ENCODE measurements around the gene SLC12A9.

Gene SLC12A9

DNA sequence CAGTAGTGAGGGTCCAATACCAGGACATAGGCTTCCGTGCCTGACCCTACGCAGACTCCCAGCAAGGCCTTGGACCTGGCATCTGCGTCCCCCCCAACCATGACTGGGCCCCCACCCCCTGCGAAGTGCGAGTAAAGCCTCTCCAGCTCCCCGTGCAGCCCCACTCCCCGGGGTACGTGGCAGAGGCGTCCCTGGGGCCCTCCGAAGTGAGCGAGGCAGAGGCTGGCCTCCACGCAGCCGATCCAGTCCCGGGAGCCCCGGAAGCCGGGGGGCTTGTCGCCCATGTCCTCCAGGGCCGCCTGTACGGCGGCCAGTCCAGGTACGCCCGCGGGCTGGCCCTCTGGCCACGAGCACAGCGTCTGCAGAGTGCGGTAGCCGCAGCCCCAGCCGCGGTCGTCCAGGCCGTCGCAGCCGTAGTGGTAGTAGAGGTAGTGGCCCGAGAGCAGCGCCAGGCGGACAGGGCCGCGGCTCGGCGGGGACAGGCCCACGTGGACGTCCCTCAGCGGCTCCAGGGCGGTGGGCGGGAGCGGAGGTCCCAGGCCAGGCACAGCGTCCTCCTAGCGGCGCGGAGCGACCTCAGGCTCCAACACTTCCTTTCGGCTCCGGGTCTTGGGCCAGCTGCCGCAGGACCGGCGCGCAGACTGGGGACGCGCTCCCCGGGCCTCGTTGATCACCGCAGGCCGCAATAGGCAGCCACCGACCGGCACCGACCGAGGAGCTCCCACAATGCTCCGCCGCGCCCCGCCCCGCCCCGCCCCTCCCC is 36.7 kb downstream of the SLC12A9 start, which contains the start of gene UFSP1:
Gene UFSP1 (minus strand): TSS at position 728 of the 763 bp plus-strand sequence. CDS start 444 bp downstream, at position 284.
- Histone ChIP-seq H3K9ac (ENCODE audit: low read depth, low read length) (peak within 1 kb of the TSS; percentile 84), H3K4me1 (ENCODE audit: insufficient read depth, low read length) (peaks cover 5% of the 10 kb centered on the region; the same call in 1 of the 2 replicates), H3K9me3 (ENCODE audit: control insufficient read depth, insufficient read depth, low read length) (no peaks in the 10 kb centered on the region), H3K36me3 (ENCODE audit: insufficient read depth, low read length) (peaks cover 20% of the 10 kb centered on the region)

DNA sequence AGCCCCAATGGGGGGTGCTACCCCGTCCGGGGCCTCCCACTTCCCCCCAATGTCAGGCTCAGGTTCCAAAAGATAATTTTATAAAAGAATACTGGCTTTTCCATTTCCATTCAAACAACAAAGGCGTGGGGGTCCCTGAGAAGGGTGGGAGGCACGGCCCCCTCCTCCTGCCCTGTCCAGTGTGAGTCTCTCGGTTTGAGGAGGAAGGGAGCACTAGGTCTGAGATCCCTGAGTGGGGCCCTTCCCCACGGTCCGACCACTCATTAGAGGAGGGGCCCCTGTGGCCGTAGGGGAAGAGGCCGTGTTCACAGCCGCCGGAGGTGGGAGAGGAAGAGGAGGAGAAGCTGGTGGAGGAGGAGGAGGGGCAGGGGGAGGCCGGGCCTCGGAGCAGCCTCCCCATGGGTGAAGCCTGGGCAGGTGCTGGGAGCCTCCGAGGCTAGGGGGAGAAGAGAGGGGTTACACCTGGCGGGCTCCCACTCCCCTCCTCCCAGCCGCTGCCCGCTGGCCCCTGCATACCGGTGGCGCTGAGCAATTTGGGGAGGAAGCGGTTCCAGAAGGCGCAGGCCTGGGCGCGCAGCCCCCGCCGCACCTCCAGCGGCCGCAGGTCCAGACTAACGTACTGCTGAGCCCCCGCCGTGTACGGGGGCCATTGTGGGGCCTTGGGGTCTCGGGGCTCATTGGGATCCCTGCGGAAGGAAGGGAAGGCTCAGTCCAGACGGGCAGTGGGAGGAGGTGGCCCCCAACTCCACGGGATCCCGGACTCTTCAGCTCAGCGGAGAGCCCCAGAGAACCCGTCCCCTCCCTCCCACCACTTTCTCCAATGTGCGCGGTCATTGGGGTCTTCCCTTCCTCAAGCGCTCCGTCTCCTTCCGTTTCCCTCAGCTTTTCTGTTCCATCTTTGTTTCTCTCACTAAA is 38.4 kb downstream of the SLC12A9 start:
- peak overlapping the region; percentile 66 for H3K9ac ChIP-seq (ENCODE audit: low read depth, low read length)

GRCh38 chr7:100891568-100892247 is 39.2 kb downstream of the SLC12A9 start:
- peaks cover 5% of the 10 kb centered on the region; the same call in 1 of the 2 replicates for H3K4me1 ChIP-seq (ENCODE audit: insufficient read depth, low read length)
- H3K9ac ChIP-seq (ENCODE audit: low read depth, low read length) = peak overlapping the region; percentile 66
- H3K36me3 ChIP-seq (ENCODE audit: insufficient read depth, low read length) = peaks cover 12% of the 10 kb centered on the region
- no peaks in the 10 kb centered on the region for H3K9me3 ChIP-seq (ENCODE audit: control insufficient read depth, insufficient read depth, low read length)

More for the DNA sequence above, 38.4 kb downstream of the SLC12A9 start:
- peaks cover 19% of the 10 kb centered on the region for H3K36me3 ChIP-seq (ENCODE audit: insufficient read depth, low read length)
- H3K9me3 ChIP-seq (ENCODE audit: control insufficient read depth, insufficient read depth, low read length) = no peaks in the 10 kb centered on the region
- H3K4me1 ChIP-seq (ENCODE audit: insufficient read depth, low read length) = peaks cover 5% of the 10 kb centered on the region; the same call in 1 of the 2 replicates

GRCh38 chr7:100892364-100893317 is 40.1 kb downstream of the SLC12A9 start:
- H3K9me3 ChIP-seq (ENCODE audit: control insufficient read depth, insufficient read depth, low read length) = no peaks in the 10 kb centered on the region
- H3K9ac ChIP-seq (ENCODE audit: low read depth, low read length) = no peak overlapping the region
- H3K36me3 ChIP-seq (ENCODE audit: insufficient read depth, low read length) = 0 out of 2 replicates have a peak, but pooled peaks cover 5% of the 10 kb centered on the region
- no peaks in the 10 kb centered on the region; the same call in 1 of the 2 replicates for H3K4me1 ChIP-seq (ENCODE audit: insufficient read depth, low read length)

- Histone ChIP-seq H3K9me3 (ENCODE audit: control insufficient read depth, insufficient read depth, low read length) (no peaks in the 10 kb centered on the region), H3K9ac (ENCODE audit: low read depth, low read length) (no peak overlapping the region), H3K4me1 (ENCODE audit: insufficient read depth, low read length) (no peaks in the 10 kb centered on the region; the same call in 1 of the 2 replicates), H3K36me3 (ENCODE audit: insufficient read depth, low read length) (0 out of 2 replicates have a peak, but pooled peaks cover 2% of the 10 kb centered on the region)
Measured at GRCh38 chr7:100893318-100893895, 40.9 kb downstream of the SLC12A9 start.

DNA sequence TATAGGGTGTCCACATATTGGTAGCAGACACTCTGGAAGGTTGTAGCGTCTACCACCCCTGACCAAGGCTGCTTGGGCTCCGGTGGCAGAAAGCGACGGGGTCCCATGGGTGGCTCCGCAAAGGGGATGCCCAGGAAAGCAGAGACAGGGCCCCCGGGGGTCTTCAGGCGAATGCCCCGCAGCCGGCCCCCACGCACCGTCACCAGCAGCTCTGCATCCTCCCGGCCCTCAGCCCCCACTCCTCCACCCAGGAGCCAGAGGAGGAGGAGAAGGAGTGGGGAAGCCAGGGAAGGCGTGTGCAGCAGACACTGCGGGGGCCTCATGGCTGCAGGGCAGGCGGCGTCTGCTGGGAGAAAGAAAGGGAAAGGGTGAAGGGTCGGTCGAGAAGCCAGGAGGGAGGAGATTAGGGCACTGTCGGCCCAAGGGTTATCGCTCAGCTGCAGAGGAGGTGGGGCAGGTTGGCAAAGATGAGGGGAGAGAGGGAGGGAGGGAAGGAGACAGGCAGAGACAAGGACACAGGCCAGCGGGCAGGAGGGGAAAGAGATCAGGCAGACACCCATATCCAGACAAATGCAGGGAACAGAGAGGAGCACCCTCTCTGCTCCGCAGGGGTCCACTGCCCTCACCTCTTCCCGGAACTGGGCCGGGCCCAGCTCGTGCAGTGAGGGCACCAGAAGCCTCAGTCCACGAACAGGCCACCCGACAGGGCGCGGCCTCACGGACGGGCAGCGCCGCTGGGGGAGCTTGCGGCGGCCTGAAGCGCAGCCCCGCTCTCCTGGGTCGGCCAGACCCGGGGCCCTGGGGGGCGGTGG is 41.6 kb downstream of the SLC12A9 start:
- Histone ChIP-seq H3K36me3 (ENCODE audit: insufficient read depth, low read length) (no peaks in the 10 kb centered on the region), H3K4me1 (ENCODE audit: insufficient read depth, low read length) (no peaks in the 10 kb centered on the region; the same call in 1 of the 2 replicates), H3K9me3 (ENCODE audit: control insufficient read depth, insufficient read depth, low read length) (no peaks in the 10 kb centered on the region), H3K9ac (ENCODE audit: low read depth, low read length) (peak overlapping the region; percentile 70; the same call in 1 of the 2 replicates)

DNA sequence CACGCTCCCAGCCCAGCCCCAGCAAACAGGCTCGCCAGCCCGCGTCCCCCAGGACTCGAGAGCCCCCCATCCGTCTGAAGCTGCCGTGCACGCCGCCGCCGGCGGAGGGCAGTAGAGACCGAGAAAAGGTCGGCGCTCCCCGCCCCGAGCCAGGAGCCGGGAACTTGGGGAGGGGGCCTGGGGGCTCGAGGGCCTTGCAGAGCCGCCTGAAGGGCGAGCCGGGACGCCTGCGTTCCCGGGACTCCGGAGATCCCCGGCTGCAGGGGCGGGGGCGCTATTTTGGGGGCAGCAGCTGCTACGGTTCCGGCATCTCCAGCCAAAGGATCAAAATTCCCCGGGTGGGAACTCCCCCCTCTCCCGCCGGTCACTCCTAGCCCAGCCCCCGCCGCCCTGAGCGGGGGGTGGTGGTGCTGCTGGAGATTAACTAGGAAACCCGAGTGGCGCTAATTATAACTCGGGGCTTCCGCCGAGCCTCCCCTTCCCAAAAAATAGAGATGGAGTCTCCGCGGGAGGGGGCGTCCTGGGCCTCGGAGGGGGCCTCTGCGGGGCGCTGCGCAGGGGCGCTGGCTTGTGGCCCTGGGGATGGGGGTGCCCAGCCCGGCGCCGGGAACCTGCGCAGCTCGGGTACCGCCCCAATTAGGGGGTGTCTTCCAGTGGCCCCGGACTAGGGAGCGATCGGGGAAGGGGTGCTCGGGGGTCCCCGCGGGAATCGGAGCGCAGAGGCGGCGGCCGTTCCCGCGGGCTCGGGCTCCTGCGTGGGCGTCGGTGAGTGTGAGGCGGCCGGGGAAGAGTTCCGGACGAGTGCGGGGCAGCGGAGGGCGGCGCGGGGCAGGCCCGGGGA is 42.6 kb downstream of the SLC12A9 start:
- H3K36me3 ChIP-seq (ENCODE audit: insufficient read depth, low read length) = no peaks in the 10 kb centered on the region
- H3K9ac ChIP-seq (ENCODE audit: low read depth, low read length) = peak overlapping the region; percentile 70
- H3K9me3 ChIP-seq (ENCODE audit: control insufficient read depth, insufficient read depth, low read length) = no peaks in the 10 kb centered on the region
- no peaks in the 10 kb centered on the region; the same call in 1 of the 2 replicates for H3K4me1 ChIP-seq (ENCODE audit: insufficient read depth, low read length)

DNA sequence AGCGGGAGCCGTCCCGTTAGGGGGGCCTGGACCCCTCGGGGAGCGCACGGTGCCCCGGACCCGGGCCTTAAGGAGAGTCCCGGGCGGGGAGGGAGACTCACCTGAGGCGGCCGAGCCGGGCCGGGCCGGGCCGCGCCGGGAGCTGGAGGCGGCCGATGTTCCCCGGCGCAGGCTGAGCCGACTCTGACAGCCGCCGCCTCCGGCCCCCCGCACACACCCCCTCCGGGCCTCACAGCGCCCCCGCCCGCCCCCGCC is 43.1 kb downstream of the SLC12A9 start, which contains the start of gene ACHE:
Gene ACHE (minus strand): TSS at position 188 of the 255 bp plus-strand sequence. CDS start 1,656 bp downstream, outside the sequence.
- Histone ChIP-seq H3K9ac (ENCODE audit: low read depth, low read length) (peak within 1 kb of the TSS; percentile 70), H3K36me3 (ENCODE audit: insufficient read depth, low read length) (no peaks in the 10 kb centered on the region), H3K4me1 (ENCODE audit: insufficient read depth, low read length) (no peaks in the 10 kb centered on the region; the same call in 1 of the 2 replicates), H3K9me3 (ENCODE audit: control insufficient read depth, insufficient read depth, low read length) (no peaks in the 10 kb centered on the region)

DNA sequence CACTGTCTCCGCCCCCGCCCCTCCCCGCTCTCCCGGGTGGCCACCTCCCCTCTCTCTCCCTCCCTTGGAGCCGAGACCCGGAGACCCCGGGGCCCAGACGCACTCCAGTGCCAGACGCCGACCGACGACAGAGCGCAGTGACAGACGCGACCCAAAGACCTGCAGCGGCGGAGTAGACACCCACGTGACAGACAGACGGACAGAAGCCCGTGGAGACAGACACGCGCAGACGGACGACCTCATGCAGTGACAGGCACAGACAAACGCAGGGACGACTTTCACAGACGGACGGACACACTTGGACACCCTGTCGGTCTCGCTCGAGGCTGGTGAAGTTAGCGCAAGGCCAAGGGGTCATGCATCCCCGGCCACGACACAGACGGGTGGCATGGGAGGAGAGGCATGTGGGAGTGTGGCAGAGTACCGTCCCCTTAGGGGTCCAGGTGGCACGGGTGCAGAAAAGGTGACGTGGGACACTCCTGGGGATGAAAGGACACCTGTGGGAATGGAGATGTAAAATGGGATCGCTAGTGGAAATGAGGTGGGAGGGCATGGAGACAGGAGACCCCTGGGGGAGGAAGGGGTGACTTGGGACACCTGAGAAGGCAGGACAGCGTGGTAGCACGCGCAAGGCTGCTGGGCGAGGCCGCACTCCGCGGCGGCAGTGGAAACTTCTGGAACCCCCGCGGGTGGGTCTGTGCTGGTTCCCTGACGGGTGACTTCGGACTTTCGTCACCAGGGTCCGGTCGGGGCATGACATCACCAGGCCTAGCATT is 43.6 kb downstream of the SLC12A9 start:
- H3K9ac ChIP-seq (ENCODE audit: low read depth, low read length) = peak overlapping the region; percentile 30; the same call in 1 of the 2 replicates

GRCh38 chr7:100896732-100897608 is 44.5 kb downstream of the SLC12A9 start:
- no peaks in the 10 kb centered on the region; the same call in 1 of the 2 replicates for H3K4me1 ChIP-seq (ENCODE audit: insufficient read depth, low read length)
- no peaks in the 10 kb centered on the region for H3K9me3 ChIP-seq (ENCODE audit: control insufficient read depth, insufficient read depth, low read length)
- no peaks in the 10 kb centered on the region for H3K36me3 ChIP-seq (ENCODE audit: insufficient read depth, low read length)
- peak overlapping the region; percentile 30; the same call in 1 of the 2 replicates for H3K9ac ChIP-seq (ENCODE audit: low read depth, low read length)

More for the DNA sequence above, 43.6 kb downstream of the SLC12A9 start:
- no peaks in the 10 kb centered on the region for H3K9me3 ChIP-seq (ENCODE audit: control insufficient read depth, insufficient read depth, low read length)
- H3K4me1 ChIP-seq (ENCODE audit: insufficient read depth, low read length) = no peaks in the 10 kb centered on the region; the same call in 1 of the 2 replicates
- H3K36me3 ChIP-seq (ENCODE audit: insufficient read depth, low read length) = no peaks in the 10 kb centered on the region
